GM06990 (cell line): Measurements from ENCODE around the gene SEPTIN1.
"Not testable (repeated sequence)": the region's sequence is repeated elsewhere in the genome, so short reads cannot be mapped to it uniquely, and the experiment has no call there.

Experiments
- DNase-seq: peaks from one replicate; pipeline ENCODE4 v3.0.0-alpha.2; 2011; ENCODE audit not compliant: insufficient read length; ENCODE audit errors: extremely low read depth
- H3K27me3 ChIP-seq: replicated peaks from 2 replicates; pipeline ENCODE4 v1.6.0; 2011; ENCODE audit warnings: low read length; ENCODE audit not compliant: control insufficient read depth, insufficient read depth
- H3K36me3 ChIP-seq: 2 replicates; pipeline ENCODE4 v1.5.1; 2011; ENCODE audit warnings: low read length; ENCODE audit not compliant: control insufficient read depth, insufficient read depth
- H3K4me3 ChIP-seq: replicated peaks from 2 replicates; pipeline ENCODE4 v1.5.1; 2011; ENCODE audit warnings: low read depth, mild to moderate bottlenecking, control low read depth, low read length
- CTCF ChIP-seq: IDR thresholded peaks from 2 replicates; pipeline ENCODE4 v1.5.1; 2011; ENCODE audit warnings: low read length, control low read depth, mild to moderate bottlenecking, inconsistent platforms; ENCODE audit not compliant: insufficient read depth, poor library complexity, severe bottlenecking

The SEPTIN1 gene

GRCh38 chr16:30348929-30349328 lies 33.4 kb downstream of the SEPTIN1 start:
- no peak for DNase-seq
- no peak overlapping the region for H3K4me3 ChIP-seq
- no peak for TF ChIP-seq CTCF
- H3K27me3 ChIP-seq: no peaks in the 10 kb centered on the region
- peaks cover 14% of the 10 kb centered on the region for H3K36me3 ChIP-seq

- H3K4me3 ChIP-seq: no peak overlapping the region
- no peaks in the 10 kb centered on the region for H3K27me3 ChIP-seq
- no peak for TF ChIP-seq CTCF
- peaks cover 13% of the 10 kb centered on the region for H3K36me3 ChIP-seq
- no peak for DNase-seq
These were observed 34.2 kb downstream of the SEPTIN1 start for GRCh38 chr16:30348113-30348512.

- DNase-seq: no peak
These were observed 36.1 kb downstream of the SEPTIN1 start for GRCh38 chr16:30346286-30346685.

GRCh38 chr16:30343491-30343820 lies 38.9 kb downstream of the SEPTIN1 start:
- not testable (repeated sequence) for H3K4me3 ChIP-seq, DNase-seq, H3K27me3 ChIP-seq, H3K36me3 ChIP-seq

More at GRCh38 chr16:30346286-30346685, 36.1 kb downstream of the SEPTIN1 start:
- TF ChIP-seq CTCF: no peak
- Histone ChIP-seq H3K4me3 (no peak overlapping the region), H3K36me3 (no peaks in the 10 kb centered on the region), H3K27me3 (no peaks in the 10 kb centered on the region)

GRCh38 chr16:30342751-30343490 lies 39.4 kb downstream of the SEPTIN1 start:
- Histone ChIP-seq H3K36me3 (no peaks in the 10 kb centered on the region), H3K4me3 (no peak overlapping the region), H3K27me3 (no peaks in the 10 kb centered on the region)
- TF ChIP-seq CTCF: no peak
- no peak for DNase-seq

GRCh38 chr16:30341971-30342370 lies 40.4 kb downstream of the SEPTIN1 start:
- H3K36me3 ChIP-seq, H3K4me3 ChIP-seq, DNase-seq, H3K27me3 ChIP-seq: not testable (repeated sequence)
- TF ChIP-seq CTCF: peak; percentile 5
